GM23338 (cell line): ENCODE results near the gene CCND1. TPM values are rescaled to one million over a fixed set of nuclear protein-coding genes. Genes with fewer than 3 reads are reported as not detected.

Experiments
- ATAC-seq: fragments of 200-7000 bp; cut with Tn5 transposase; 3 replicates; pipeline ENCODE4 v1.9.1; 2020
- DNase-seq: peaks from one replicate; pipeline ENCODE4 v3.0.0-alpha.2; 2015; ENCODE audit warnings: low spot score
- H2AFZ ChIP-seq: fragments of 200-600 bp; sonication (generic); 2 replicates; pipeline ENCODE4 v1.8.0; 2016; ENCODE audit warnings: antibody characterized with exemption, mild to moderate bottlenecking, moderate library complexity
- H3F3A ChIP-seq: fragments of 200-600 bp; sonication (generic); replicated peaks from 2 replicates; pipeline ENCODE4 v1.8.0; 2017; ENCODE audit warnings: antibody characterized with exemption, mixed run types, low read depth
- H3K27ac ChIP-seq: fragments of 200-600 bp; sonication (generic); 2 replicates; pipeline ENCODE4 v1.6.1; 2016; ENCODE audit warnings: low read depth
- H3K27me3 ChIP-seq: fragments of 200-600 bp; sonication (generic); 2 replicates; pipeline ENCODE4 v1.8.0; 2016; ENCODE audit warnings: mild to moderate bottlenecking, mixed run types, moderate library complexity; ENCODE audit not compliant: insufficient read depth
- H3K36me3 ChIP-seq: fragments of 200-600 bp; sonication (generic); 2 replicates; pipeline ENCODE4 v1.8.0; 2016; ENCODE audit warnings: mild to moderate bottlenecking; ENCODE audit not compliant: insufficient read depth
- H3K4me1 ChIP-seq: fragments of 200-600 bp; sonication (generic); 2 replicates; pipeline ENCODE4 v1.8.0; 2016; ENCODE audit warnings: mild to moderate bottlenecking, moderate library complexity; ENCODE audit not compliant: insufficient read depth
- H3K4me2 ChIP-seq: fragments of 200-600 bp; sonication (generic); 2 replicates; pipeline ENCODE4 v1.7.1; 2017; ENCODE audit warnings: mixed run types
- H3K4me3 ChIP-seq: fragments of 200-600 bp; sonication (generic); 2 replicates; pipeline ENCODE4 v1.6.1; 2016; ENCODE audit warnings: mixed run types
- H3K79me2 ChIP-seq: fragments of 200-600 bp; sonication (generic); replicated peaks from 2 replicates; pipeline ENCODE4 v1.8.0; 2017; ENCODE audit warnings: mild to moderate bottlenecking; ENCODE audit not compliant: insufficient read depth
- H3K9me2 ChIP-seq: fragments of 200-600 bp; sonication (generic); 2 replicates; pipeline ENCODE4 v1.8.0; 2017; ENCODE audit not compliant: insufficient read depth
- H4K20me1 ChIP-seq: fragments of 200-600 bp; sonication (generic); replicated peaks from 2 replicates; pipeline ENCODE4 v1.8.0; 2017; ENCODE audit warnings: mild to moderate bottlenecking; ENCODE audit not compliant: insufficient read depth
- H3K27ac Mint-ChIP-seq: 2 replicates; pipeline ENCODE4 v1.8.0; 2020; ENCODE audit warnings: inconsistent platforms, mild to moderate bottlenecking, moderate library complexity, mixed read lengths
- H3K27me3 Mint-ChIP-seq: 3 replicates; pipeline ENCODE4 v1.8.0; 2022; ENCODE audit warnings: low read depth, mild to moderate bottlenecking, moderate library complexity, mixed read lengths, inconsistent platforms; ENCODE audit not compliant: insufficient read depth, poor library complexity
- H3K36me3 Mint-ChIP-seq: 3 replicates; pipeline ENCODE4 v1.8.0; 2021; ENCODE audit warnings: low read depth, mild to moderate bottlenecking, inconsistent platforms, moderate library complexity, mixed read lengths
- H3K4me1 Mint-ChIP-seq: 3 replicates; pipeline ENCODE4 v1.8.0; 2020; ENCODE audit warnings: mild to moderate bottlenecking, inconsistent platforms, mixed read lengths
- H3K4me3 Mint-ChIP-seq: 3 replicates; pipeline ENCODE4 v1.8.0; 2021; ENCODE audit warnings: moderate library complexity, mild to moderate bottlenecking, inconsistent platforms, mixed read lengths
- H3K9me3 Mint-ChIP-seq: 3 replicates; pipeline ENCODE4 v1.8.0; 2020; ENCODE audit warnings: moderate library complexity, mild to moderate bottlenecking, inconsistent platforms, mixed read lengths
- CREB1 ChIP-seq: fragments of 250-450 bp; sonication (Bioruptor Pico); IDR thresholded peaks from 2 replicates; pipeline ENCODE4 v1.5.0; 2020; ENCODE audit warnings: low read depth, mild to moderate bottlenecking, moderate library complexity
- EZH2 ChIP-seq: fragments of 200-600 bp; sonication (generic); IDR thresholded peaks from one replicate; pipeline ENCODE4 v1.8.0; 2017; ENCODE audit warnings: antibody characterized with exemption, mild to moderate bottlenecking, low read depth; ENCODE audit not compliant: unreplicated experiment
- EZH2phosphoT487 ChIP-seq: fragments of 200-600 bp; sonication (generic); IDR thresholded peaks from one replicate; pipeline ENCODE4 v1.8.1; 2018; ENCODE audit warnings: antibody characterized with exemption; ENCODE audit not compliant: unreplicated experiment
- JUNB ChIP-seq: IDR thresholded peaks from one replicate; pipeline ENCODE4 v1.6.1; 2016; ENCODE audit warnings: antibody characterized with exemption; ENCODE audit not compliant: unreplicated experiment
- NANOG ChIP-seq: IDR thresholded peaks from 2 replicates; pipeline ENCODE4 v1.6.1; 2016; ENCODE audit warnings: antibody characterized with exemption, borderline replicate concordance
- POLR2AphosphoS5 ChIP-seq: IDR thresholded peaks from 2 replicates; pipeline ENCODE4 v1.6.1; 2016; ENCODE audit warnings: antibody characterized with exemption, low read depth
- STAT1 ChIP-seq: IDR thresholded peaks from one replicate; pipeline ENCODE4 v1.6.1; 2016; ENCODE audit warnings: antibody characterized with exemption; ENCODE audit not compliant: unreplicated experiment
- ZNF114 ChIP-seq: fragments of 250-450 bp; sonication (Bioruptor Pico); IDR thresholded peaks from 2 replicates; pipeline ENCODE4 v1.5.0; 2020; ENCODE audit warnings: mild to moderate bottlenecking, moderate library complexity
- ZNF331 ChIP-seq: fragments of 250-450 bp; sonication (Bioruptor Pico); IDR thresholded peaks from 2 replicates; pipeline ENCODE4 v1.5.0; 2020; ENCODE audit warnings: low read depth, mild to moderate bottlenecking, moderate library complexity
- polyA plus RNA-seq: library from polyadenylated mRNA; unstranded; fragments of >200 nt; fragmentation: Nextera tagmentation; extraction: Ambion mirVana; gene quantifications from 2 replicates; pipeline ENCODE4 v1.2.1, GENCODE V29; 2016
- total RNA-seq: library from RNA; depleted of rRNA; stranded (reverse); fragments of >200 nt; shearing (Covaris generic); gene quantifications from 2 replicates; pipeline ENCODE4 v1.2.3, GENCODE V29; 2014
- TF ChIP-seq, protein P1 (sequence below): IDR thresholded peaks from one replicate; pipeline ENCODE4 v1.6.1; 2018; ENCODE audit warnings: antibody characterized with exemption; ENCODE audit not compliant: unreplicated experiment
- TF ChIP-seq, protein P2 (sequence below): IDR thresholded peaks from 2 replicates; pipeline ENCODE4 v1.6.1; 2016; ENCODE audit warnings: antibody characterized with exemption
- TF ChIP-seq, protein P3 (sequence below), 2 experiments: fragments of 200-600 bp in 1 of 2; sonication (generic) in 1 of 2; conservative IDR thresholded peaks; 2 replicates each; pipeline versions ENCODE4 v1.5.1 to v1.6.1; 2016 to 2017; ENCODE audit warnings: antibody characterized with exemption in 2 of 2, low read depth in 2 of 2, mild to moderate bottlenecking in 2 of 2, moderate library complexity in 1 of 2

Gene CCND1
- total and polyA plus RNA-seq, 2 experiments from 2014 or later: 109 to 183 TPM

DNA sequence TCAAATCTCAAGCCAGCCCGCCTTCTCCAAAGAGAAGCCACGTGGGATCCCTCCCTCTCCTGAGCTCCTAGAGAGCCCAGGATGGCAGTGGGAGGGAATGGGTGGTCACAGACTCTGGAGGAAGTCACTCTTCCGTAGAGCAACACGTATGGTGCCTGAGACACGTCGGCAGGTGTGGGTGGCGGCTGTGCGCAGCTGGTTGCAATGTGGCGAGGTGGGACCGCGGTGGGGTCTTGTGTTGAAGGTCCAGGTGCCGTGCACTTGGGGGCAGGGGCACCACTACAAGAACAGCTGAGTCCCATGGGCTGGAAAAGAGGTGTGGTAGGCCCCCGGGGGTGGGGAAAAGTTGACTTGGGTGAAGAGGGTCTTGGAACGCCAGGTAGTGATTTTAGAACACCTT lies 13.4 kb upstream of the CCND1 start (continued):
- TF ChIP-seq, protein P1, sequence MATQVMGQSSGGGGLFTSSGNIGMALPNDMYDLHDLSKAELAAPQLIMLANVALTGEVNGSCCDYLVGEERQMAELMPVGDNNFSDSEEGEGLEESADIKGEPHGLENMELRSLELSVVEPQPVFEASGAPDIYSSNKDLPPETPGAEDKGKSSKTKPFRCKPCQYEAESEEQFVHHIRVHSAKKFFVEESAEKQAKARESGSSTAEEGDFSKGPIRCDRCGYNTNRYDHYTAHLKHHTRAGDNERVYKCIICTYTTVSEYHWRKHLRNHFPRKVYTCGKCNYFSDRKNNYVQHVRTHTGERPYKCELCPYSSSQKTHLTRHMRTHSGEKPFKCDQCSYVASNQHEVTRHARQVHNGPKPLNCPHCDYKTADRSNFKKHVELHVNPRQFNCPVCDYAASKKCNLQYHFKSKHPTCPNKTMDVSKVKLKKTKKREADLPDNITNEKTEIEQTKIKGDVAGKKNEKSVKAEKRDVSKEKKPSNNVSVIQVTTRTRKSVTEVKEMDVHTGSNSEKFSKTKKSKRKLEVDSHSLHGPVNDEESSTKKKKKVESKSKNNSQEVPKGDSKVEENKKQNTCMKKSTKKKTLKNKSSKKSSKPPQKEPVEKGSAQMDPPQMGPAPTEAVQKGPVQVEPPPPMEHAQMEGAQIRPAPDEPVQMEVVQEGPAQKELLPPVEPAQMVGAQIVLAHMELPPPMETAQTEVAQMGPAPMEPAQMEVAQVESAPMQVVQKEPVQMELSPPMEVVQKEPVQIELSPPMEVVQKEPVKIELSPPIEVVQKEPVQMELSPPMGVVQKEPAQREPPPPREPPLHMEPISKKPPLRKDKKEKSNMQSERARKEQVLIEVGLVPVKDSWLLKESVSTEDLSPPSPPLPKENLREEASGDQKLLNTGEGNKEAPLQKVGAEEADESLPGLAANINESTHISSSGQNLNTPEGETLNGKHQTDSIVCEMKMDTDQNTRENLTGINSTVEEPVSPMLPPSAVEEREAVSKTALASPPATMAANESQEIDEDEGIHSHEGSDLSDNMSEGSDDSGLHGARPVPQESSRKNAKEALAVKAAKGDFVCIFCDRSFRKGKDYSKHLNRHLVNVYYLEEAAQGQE: no peak
- no peak for TF ChIP-seq CREB1 (CRISPR knock-in tag)
- no peak for TF ChIP-seq ZNF114 (CRISPR knock-in tag)
- no peak for TF ChIP-seq JUNB

DNA sequence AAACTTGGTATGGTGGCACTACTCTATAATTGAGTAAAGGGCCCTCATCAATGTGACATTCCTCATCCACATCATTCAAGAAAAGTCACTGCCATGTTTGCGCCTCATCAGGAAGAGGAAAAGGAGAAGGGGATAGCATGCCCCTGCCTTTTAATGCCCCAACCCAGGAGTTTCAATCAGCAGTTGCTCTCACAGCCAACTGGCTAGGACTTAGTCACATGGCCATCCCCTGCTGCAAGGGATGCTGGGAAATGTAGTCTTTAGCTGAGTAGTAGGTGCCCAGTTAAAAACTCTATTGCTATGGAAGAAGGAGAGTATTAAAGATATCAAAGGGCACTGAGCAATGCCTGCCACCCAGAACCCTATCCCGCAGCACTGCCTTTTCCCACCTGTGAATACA lies 10.9 kb upstream of the CCND1 start:
- Histone ChIP-seq H3K4me2 (no peak overlapping the region), H3K27me3 (peaks cover 4% of the 10 kb centered on the region), H3K27ac (no peak overlapping the region), H3K9me2 (no peaks in the 10 kb centered on the region), H3K79me2 (no peaks in the 10 kb centered on the region), H4K20me1 (no peaks in the 10 kb centered on the region), H3F3A (no peaks in the 10 kb centered on the region), H3K36me3 (no peaks in the 10 kb centered on the region), H3K4me1 (no peaks in the 10 kb centered on the region), H2AFZ (no peak overlapping the region), H3K4me3 (no peak overlapping the region)
- Mint-ChIP-seq H3K4me3 (no peak overlapping the region), H3K27ac (no peak overlapping the region), H3K27me3 (peaks cover 13% of the 10 kb centered on the region), H3K4me1 (peaks cover 4% of the 10 kb centered on the region; the same call in 2 of the 3 replicates), H3K9me3 (peaks cover 32% of the 10 kb centered on the region), H3K36me3 (peaks cover 14% of the 10 kb centered on the region; the same call in 2 of the 3 replicates)
- DNase-seq (no peak), ATAC-seq (peak; percentile 52)
- TF ChIP-seq, protein P2, sequence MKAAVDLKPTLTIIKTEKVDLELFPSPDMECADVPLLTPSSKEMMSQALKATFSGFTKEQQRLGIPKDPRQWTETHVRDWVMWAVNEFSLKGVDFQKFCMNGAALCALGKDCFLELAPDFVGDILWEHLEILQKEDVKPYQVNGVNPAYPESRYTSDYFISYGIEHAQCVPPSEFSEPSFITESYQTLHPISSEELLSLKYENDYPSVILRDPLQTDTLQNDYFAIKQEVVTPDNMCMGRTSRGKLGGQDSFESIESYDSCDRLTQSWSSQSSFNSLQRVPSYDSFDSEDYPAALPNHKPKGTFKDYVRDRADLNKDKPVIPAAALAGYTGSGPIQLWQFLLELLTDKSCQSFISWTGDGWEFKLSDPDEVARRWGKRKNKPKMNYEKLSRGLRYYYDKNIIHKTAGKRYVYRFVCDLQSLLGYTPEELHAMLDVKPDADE: no peak
- TF ChIP-seq, protein P1: no peak
- TF ChIP-seq JUNB: no peak
- TF ChIP-seq CREB1 (CRISPR knock-in tag): no peak
- TF ChIP-seq, protein P3, sequence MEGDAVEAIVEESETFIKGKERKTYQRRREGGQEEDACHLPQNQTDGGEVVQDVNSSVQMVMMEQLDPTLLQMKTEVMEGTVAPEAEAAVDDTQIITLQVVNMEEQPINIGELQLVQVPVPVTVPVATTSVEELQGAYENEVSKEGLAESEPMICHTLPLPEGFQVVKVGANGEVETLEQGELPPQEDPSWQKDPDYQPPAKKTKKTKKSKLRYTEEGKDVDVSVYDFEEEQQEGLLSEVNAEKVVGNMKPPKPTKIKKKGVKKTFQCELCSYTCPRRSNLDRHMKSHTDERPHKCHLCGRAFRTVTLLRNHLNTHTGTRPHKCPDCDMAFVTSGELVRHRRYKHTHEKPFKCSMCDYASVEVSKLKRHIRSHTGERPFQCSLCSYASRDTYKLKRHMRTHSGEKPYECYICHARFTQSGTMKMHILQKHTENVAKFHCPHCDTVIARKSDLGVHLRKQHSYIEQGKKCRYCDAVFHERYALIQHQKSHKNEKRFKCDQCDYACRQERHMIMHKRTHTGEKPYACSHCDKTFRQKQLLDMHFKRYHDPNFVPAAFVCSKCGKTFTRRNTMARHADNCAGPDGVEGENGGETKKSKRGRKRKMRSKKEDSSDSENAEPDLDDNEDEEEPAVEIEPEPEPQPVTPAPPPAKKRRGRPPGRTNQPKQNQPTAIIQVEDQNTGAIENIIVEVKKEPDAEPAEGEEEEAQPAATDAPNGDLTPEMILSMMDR (conservative IDR thresholded peaks at IDR 0.05; ENCODE audit: low read depth in 2 of 2): no peak
- no peak for TF ChIP-seq EZH2
- no peak for TF ChIP-seq EZH2phosphoT487
- TF ChIP-seq POLR2AphosphoS5: no peak
- no peak for TF ChIP-seq NANOG
- TF ChIP-seq ZNF331 (CRISPR knock-in tag): no peak
- no peak for TF ChIP-seq ZNF114 (CRISPR knock-in tag)
- no peak for TF ChIP-seq STAT1
